Measurements from ENCODE around the gene CEP97. TPM values are rescaled to one million over a fixed set of nuclear protein-coding genes. Genes with fewer than 3 reads are reported as not detected.

Gene CEP97
- total RNA-seq, 1 experiment from 2014 or later = 12.0 TPM

GRCh38 chr3:101809178-101810021 lies 85.0 kb downstream of the CEP97 start:
- TF ChIP-seq, protein P1, sequence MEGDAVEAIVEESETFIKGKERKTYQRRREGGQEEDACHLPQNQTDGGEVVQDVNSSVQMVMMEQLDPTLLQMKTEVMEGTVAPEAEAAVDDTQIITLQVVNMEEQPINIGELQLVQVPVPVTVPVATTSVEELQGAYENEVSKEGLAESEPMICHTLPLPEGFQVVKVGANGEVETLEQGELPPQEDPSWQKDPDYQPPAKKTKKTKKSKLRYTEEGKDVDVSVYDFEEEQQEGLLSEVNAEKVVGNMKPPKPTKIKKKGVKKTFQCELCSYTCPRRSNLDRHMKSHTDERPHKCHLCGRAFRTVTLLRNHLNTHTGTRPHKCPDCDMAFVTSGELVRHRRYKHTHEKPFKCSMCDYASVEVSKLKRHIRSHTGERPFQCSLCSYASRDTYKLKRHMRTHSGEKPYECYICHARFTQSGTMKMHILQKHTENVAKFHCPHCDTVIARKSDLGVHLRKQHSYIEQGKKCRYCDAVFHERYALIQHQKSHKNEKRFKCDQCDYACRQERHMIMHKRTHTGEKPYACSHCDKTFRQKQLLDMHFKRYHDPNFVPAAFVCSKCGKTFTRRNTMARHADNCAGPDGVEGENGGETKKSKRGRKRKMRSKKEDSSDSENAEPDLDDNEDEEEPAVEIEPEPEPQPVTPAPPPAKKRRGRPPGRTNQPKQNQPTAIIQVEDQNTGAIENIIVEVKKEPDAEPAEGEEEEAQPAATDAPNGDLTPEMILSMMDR (IDR thresholded peaks at IDR 0.05) = peak; percentile 36; the same call in 1 of the 2 replicates
- TF ChIP-seq ZNF512 (CRISPR knock-in tag; IDR thresholded peaks at IDR 0.05; ENCODE audit: borderline replicate concordance) = no peak
- no peak for TF ChIP-seq TP53 (CRISPR knock-in tag; IDR thresholded peaks at IDR 0.05)
- Mint-ChIP-seq H3K4me1 (peaks cover 15% of the 10 kb centered on the region), H3K27ac (peak overlapping the region; percentile 36; the same call in 1 of the 2 replicates), H3K4me3 (no peak overlapping the region), H3K36me3 (no peaks in the 10 kb centered on the region), H3K9me3 (no peaks in the 10 kb centered on the region), H3K27me3 (ENCODE audit: low read depth) (no peaks in the 10 kb centered on the region)
- ChIA-PET CTCF (interaction anchor here (0.6 to 4.1 kb wide), 7 partner anchors 18 to 420 kb away, joined by 3 to 33 read pairs (median 3); no protein-coding TSS in a partner anchor), POLR2A (no interaction called here)
- ATAC-seq (no peak), DNase-seq (ENCODE audit: low spot score) (no peak)

GRCh38 chr3:101810022-101810418 lies 85.6 kb downstream of the CEP97 start:
- TF ChIP-seq RELA (CRISPR knock-in tag; IDR thresholded peaks at IDR 0.05; ENCODE audit: borderline replicate concordance) = no peak
- no peak for TF ChIP-seq ZNF396 (CRISPR knock-in tag; IDR thresholded peaks at IDR 0.05; ENCODE audit: borderline replicate concordance)
- TF ChIP-seq ZSCAN18 (CRISPR knock-in tag; IDR thresholded peaks at IDR 0.05) = no peak
- TF ChIP-seq ZNF416 (CRISPR knock-in tag; IDR thresholded peaks at IDR 0.05) = no peak
- ATAC-seq (no peak), DNase-seq (ENCODE audit: low spot score) (no peak)
- H3K36me3 Mint-ChIP-seq = no peaks in the 10 kb centered on the region
- POLR2A ChIA-PET = no interaction called here
- no peaks in the 10 kb centered on the region for H3K9me3 Mint-ChIP-seq
- no peak overlapping the region for H3K27ac Mint-ChIP-seq
- no peaks in the 10 kb centered on the region for H3K27me3 Mint-ChIP-seq (ENCODE audit: low read depth)
- CTCF ChIA-PET = interaction anchor here (4.1 kb wide), 1 partner anchor 415 kb away, joined by 33 read pairs; no protein-coding TSS in a partner anchor
- peaks cover 15% of the 10 kb centered on the region for H3K4me1 Mint-ChIP-seq
- H3K4me3 Mint-ChIP-seq = no peak overlapping the region

DNA sequence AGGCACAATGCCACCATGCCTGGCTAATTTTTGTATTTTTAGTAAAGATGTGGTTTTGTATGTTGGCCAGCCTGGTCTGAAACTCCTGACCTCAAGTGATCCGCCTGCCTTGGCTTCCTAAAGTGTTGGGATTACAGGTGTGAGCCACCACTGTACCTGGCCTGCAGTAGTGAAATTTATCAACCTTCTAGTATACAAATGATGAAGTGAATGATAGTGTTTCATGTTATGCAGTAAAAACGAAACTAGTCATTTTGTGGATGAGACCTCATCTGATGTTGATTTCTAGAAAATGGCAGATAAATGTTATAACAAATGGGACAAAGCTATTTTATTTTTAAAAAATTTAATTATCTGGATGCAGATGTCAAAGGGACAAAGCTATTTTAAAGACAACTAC lies 87.5 kb downstream of the CEP97 start:
- no peak for DNase-seq (ENCODE audit: low spot score)
- TF ChIP-seq NR1H2 (CRISPR knock-in tag; IDR thresholded peaks at IDR 0.05) (no peak), JUN (CRISPR knock-in tag; IDR thresholded peaks at IDR 0.05) (no peak), STAT6 (CRISPR knock-in tag; conservative IDR thresholded peaks at IDR 0.05; ENCODE audit: low read depth) (no peak), ZNF138 (CRISPR knock-in tag; conservative IDR thresholded peaks at IDR 0.05) (no peak), PRDM15 (CRISPR knock-in tag; IDR thresholded peaks at IDR 0.05) (no peak), NR3C1 (CRISPR knock-in tag; conservative IDR thresholded peaks at IDR 0.05; ENCODE audit: low read depth) (no peak), NR2C2 (CRISPR knock-in tag; IDR thresholded peaks at IDR 0.05) (no peak)
- TF ChIP-seq, protein P2, sequence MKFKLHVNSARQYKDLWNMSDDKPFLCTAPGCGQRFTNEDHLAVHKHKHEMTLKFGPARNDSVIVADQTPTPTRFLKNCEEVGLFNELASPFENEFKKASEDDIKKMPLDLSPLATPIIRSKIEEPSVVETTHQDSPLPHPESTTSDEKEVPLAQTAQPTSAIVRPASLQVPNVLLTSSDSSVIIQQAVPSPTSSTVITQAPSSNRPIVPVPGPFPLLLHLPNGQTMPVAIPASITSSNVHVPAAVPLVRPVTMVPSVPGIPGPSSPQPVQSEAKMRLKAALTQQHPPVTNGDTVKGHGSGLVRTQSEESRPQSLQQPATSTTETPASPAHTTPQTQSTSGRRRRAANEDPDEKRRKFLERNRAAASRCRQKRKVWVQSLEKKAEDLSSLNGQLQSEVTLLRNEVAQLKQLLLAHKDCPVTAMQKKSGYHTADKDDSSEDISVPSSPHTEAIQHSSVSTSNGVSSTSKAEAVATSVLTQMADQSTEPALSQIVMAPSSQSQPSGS (CRISPR knock-in tag; IDR thresholded peaks at IDR 0.05; ENCODE audit: borderline replicate concordance, low read depth) = no peak
- TF ChIP-seq, protein P3, sequence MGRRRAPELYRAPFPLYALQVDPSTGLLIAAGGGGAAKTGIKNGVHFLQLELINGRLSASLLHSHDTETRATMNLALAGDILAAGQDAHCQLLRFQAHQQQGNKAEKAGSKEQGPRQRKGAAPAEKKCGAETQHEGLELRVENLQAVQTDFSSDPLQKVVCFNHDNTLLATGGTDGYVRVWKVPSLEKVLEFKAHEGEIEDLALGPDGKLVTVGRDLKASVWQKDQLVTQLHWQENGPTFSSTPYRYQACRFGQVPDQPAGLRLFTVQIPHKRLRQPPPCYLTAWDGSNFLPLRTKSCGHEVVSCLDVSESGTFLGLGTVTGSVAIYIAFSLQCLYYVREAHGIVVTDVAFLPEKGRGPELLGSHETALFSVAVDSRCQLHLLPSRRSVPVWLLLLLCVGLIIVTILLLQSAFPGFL (CRISPR knock-in tag; IDR thresholded peaks at IDR 0.05; ENCODE audit: borderline replicate concordance) = no peak

More for the DNA sequence above, 87.5 kb downstream of the CEP97 start:
- peaks cover 15% of the 10 kb centered on the region for H3K4me1 Mint-ChIP-seq
- H3K36me3 Mint-ChIP-seq = no peaks in the 10 kb centered on the region
- no peaks in the 10 kb centered on the region for H3K9me3 Mint-ChIP-seq
- POLR2A ChIA-PET = no interaction called here
- H3K27ac Mint-ChIP-seq = no peak overlapping the region
- no peaks in the 10 kb centered on the region for H3K27me3 Mint-ChIP-seq (ENCODE audit: low read depth)
- H3K4me3 Mint-ChIP-seq = no peak overlapping the region
- CTCF ChIA-PET = interaction anchor here (0.7 to 1.4 kb wide), 4 partner anchors 9 to 583 kb away, joined by 3 to 11 read pairs (median 6); no protein-coding TSS in a partner anchor
- no peak for ATAC-seq

Measured in WTC11 (cell line).